Glutamatergic neuron (in vitro differentiated cells): Measurements from ENCODE around the gene FBXO21. TPM values are rescaled to one million over a fixed set of nuclear protein-coding genes. Genes with fewer than 3 reads are reported as not detected.
A peak's percentile ranks its signal among the peaks of the same experiment; 100 is the strongest.

Experiments used
- DNase-seq: peaks from one replicate; pipeline ENCODE4 v3.0.0; 2022
- H3K27ac Mint-ChIP-seq: one replicate; pipeline ENCODE4 v1.8.0; 2020; ENCODE audit warnings: mild to moderate bottlenecking, mixed read lengths, inconsistent platforms; ENCODE audit not compliant: unreplicated experiment
- H3K27me3 Mint-ChIP-seq: one replicate; pipeline ENCODE4 v1.8.0; 2020; ENCODE audit warnings: mild to moderate bottlenecking, moderate library complexity, mixed read lengths, inconsistent platforms; ENCODE audit not compliant: unreplicated experiment
- H3K36me3 Mint-ChIP-seq: one replicate; pipeline ENCODE4 v1.8.0; 2020; ENCODE audit warnings: mild to moderate bottlenecking, mixed read lengths, inconsistent platforms; ENCODE audit not compliant: unreplicated experiment
- H3K4me1 Mint-ChIP-seq: one replicate; pipeline ENCODE4 v1.8.0; 2020; ENCODE audit warnings: mild to moderate bottlenecking, low read depth, mixed read lengths, inconsistent platforms; ENCODE audit not compliant: unreplicated experiment
- H3K4me3 Mint-ChIP-seq: one replicate; pipeline ENCODE4 v1.8.0; 2020; ENCODE audit warnings: mild to moderate bottlenecking, mixed read lengths, inconsistent platforms; ENCODE audit not compliant: unreplicated experiment
- H3K9me3 Mint-ChIP-seq: one replicate; pipeline ENCODE4 v1.8.0; 2020; ENCODE audit warnings: mild to moderate bottlenecking, moderate library complexity, mixed read lengths, inconsistent platforms; ENCODE audit not compliant: unreplicated experiment
- CTCF ChIP-seq: fragments of 200-600 bp; sonication (generic); IDR thresholded peaks from one replicate; pipeline ENCODE4 v1.5.0; 2021; ENCODE audit not compliant: partially characterized antibody, unreplicated experiment
- total RNA-seq: library from RNA; stranded (reverse); fragmentation: NEBNext Ultra II Directional; extraction: Animal tissue kit (Norgen Biotek cat#: 25700); gene quantifications from one replicate; pipeline ENCODE4 v1.2.1, GENCODE V29; 2021; ENCODE audit not compliant: unreplicated experiment

Gene FBXO21
- total RNA-seq, 1 donor from 2014 or later = 52.7 TPM

- Mint-ChIP-seq H3K27me3 (peaks cover 4% of the 10 kb centered on the region), H3K27ac (no peak overlapping the region), H3K9me3 (no peaks in the 10 kb centered on the region)
Observed at GRCh38 chr12:117218149-117218548, 27.9 kb upstream of the FBXO21 start.

GRCh38 chr12:117216686-117217085, 26.4 kb upstream of the FBXO21 start:
- no peaks in the 10 kb centered on the region for H3K9me3 Mint-ChIP-seq
- TF ChIP-seq CTCF = no peak
- no peak overlapping the region for H3K27ac Mint-ChIP-seq
- H3K36me3 Mint-ChIP-seq = no peaks in the 10 kb centered on the region
- no peak overlapping the region for H3K4me3 Mint-ChIP-seq
- peaks cover 7% of the 10 kb centered on the region for H3K4me1 Mint-ChIP-seq
- DNase-seq = no peak
- peaks cover 4% of the 10 kb centered on the region for H3K27me3 Mint-ChIP-seq

More at GRCh38 chr12:117218149-117218548, 27.9 kb upstream of the FBXO21 start:
- H3K4me1 Mint-ChIP-seq = peaks cover under 1% of the 10 kb centered on the region
- no peak for TF ChIP-seq CTCF
- H3K36me3 Mint-ChIP-seq = no peaks in the 10 kb centered on the region
- H3K4me3 Mint-ChIP-seq = no peak overlapping the region
- DNase-seq = no peak

- Mint-ChIP-seq H3K4me1 (peaks cover 7% of the 10 kb centered on the region), H3K27ac (no peak overlapping the region), H3K4me3 (no peak overlapping the region), H3K9me3 (peaks cover 4% of the 10 kb centered on the region), H3K36me3 (no peaks in the 10 kb centered on the region), H3K27me3 (peaks cover 4% of the 10 kb centered on the region)
- no peak for DNase-seq
- no peak for TF ChIP-seq CTCF
Observed at GRCh38 chr12:117214797-117215196, 24.5 kb upstream of the FBXO21 start.

GRCh38 chr12:117213295-117213808, 23.1 kb upstream of the FBXO21 start:
- Mint-ChIP-seq H3K36me3 (no peaks in the 10 kb centered on the region), H3K9me3 (peaks cover 4% of the 10 kb centered on the region), H3K27ac (no peak overlapping the region), H3K27me3 (peaks cover 4% of the 10 kb centered on the region), H3K4me1 (peaks cover 7% of the 10 kb centered on the region), H3K4me3 (no peak overlapping the region)
- DNase-seq = no peak
- TF ChIP-seq CTCF = no peak

GRCh38 chr12:117212563-117213190, 22.4 kb upstream of the FBXO21 start:
- H3K27ac Mint-ChIP-seq = peak overlapping the region; percentile 48
- no peak overlapping the region for H3K4me3 Mint-ChIP-seq
- peak; percentile 90 for TF ChIP-seq CTCF
- H3K9me3 Mint-ChIP-seq = peaks cover 4% of the 10 kb centered on the region
- H3K4me1 Mint-ChIP-seq = peaks cover 7% of the 10 kb centered on the region
- peaks cover 4% of the 10 kb centered on the region for H3K27me3 Mint-ChIP-seq
- DNase-seq = peak; percentile 78
- H3K36me3 Mint-ChIP-seq = no peaks in the 10 kb centered on the region
